HG03378 (cell line): Measurements from ENCODE around the gene PLA2G12A.

Experiments
- ATAC-seq: cut with Tn5 transposase; IDR thresholded peaks from one replicate; pipeline ENCODE4 v1.9.1; 2021; ENCODE audit warnings: mild to moderate bottlenecking, moderate library complexity; ENCODE audit not compliant: unreplicated experiment

The PLA2G12A gene

DNA sequence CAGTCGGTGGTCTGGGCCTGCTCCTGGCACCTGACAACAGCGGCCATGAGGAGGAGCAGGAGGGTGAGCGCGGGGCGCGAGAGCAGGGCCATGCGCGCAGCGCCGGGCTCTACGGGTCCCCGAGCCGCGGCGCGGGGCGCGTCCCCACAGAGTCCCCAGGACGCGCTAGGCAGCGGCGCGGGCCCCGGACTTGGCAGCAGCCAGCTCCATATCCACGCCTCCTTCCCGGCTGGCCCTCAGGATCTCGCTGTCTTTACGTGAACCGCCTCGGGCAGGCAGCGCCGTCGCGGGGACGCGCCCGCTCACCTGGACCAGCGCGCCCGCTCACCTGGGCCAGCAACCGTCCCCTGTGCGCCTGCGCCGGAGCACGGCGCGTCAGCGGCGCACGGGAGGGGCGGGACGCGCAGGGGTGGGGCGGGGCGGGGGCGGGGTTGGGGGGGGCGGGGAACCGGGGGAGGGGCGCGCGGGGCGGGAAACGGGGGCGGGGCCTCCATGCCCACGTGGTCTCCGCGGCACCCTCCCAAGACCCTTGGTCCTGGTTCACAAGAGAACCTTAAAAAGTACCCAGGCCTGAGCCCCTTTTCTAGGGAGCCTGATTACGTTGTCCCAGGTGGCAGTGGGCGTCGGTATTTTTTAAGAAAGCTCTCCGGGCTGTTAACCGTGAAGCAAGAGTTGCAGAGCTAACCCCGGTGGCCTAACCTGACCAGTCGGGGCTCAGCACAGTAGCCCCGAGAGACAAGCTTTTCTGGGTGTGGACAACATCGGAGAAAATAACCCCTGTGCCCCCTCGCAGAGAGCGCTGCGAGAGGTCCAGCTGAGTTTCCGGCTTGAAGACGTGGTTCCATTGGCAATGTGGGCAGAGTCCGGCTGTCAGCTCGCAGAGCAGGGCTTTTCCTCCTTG lies at the start of gene PLA2G12A:
Gene PLA2G12A, minus strand, starts transcription at position 353 of the 901 bp plus-strand sequence. Its CDS starts 261 bp downstream, at position 92.
- peak; percentile 66 for ATAC-seq

DNA sequence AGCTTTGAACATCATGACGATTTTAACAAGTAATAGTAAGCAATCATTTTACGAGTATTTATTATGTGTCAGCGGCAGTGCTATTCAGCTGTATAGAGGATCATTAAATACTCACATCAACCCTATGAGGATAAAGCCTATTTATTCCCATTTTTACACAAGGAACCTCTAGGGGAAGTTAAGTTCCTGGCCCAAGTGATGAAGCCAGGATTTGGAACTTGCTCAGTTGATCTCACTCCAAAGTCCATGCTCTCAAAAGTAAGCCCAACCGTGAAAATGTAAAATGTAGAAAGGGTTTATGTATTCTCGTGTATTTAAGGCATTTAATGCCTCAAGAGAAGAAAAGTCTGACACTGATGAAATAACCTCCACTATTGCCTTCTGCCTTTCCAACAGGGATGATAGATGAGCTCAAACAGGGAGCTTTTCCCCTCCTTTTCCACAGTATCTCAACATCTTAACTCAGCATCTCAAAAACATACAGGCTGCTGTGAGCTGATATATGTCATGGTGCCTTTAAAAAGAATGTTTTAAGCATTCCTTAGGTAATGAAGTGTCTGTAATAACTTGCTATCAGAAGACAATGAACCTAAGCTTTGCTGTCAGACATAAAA lies 35.0 kb upstream of the PLA2G12A start:
- ATAC-seq: no peak

DNA sequence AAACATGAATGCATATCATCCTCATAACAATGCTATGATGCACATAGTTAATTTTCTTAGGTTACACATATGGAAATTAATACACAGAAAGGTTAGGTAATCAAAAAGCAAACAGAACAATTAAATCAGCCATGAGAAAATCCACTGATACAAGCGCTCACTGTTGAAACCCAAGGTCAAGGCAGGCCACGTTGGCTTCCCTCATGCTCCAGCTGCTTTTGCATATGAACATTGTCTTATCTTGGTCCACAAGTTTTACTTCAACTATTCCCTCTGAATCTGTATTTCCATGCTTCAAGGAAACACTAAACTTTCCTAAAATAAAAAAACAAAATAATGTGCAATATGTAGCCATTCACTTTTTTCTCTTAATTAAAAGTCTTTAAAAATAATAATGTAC lies 34.5 kb upstream of the PLA2G12A start:
- ATAC-seq: no peak

DNA sequence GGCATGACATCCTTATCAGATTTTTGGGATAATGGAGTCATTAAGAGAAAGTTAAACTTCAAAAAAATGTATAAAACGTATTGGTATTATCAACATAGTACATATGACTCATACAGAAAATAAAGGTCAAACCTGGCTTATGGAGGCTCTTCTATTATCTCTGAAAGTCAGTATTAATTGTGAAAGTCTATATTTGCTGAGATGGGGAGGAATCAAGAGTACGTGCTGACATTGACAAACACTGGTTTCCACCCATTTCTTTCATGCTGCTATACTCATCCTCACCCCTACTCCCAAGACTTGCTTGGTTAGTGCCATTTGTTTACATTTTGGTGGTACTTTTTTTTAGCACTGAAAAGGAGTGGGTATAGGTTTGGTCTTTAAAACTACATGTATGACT lies 30.8 kb upstream of the PLA2G12A start:
- no peak for ATAC-seq

DNA sequence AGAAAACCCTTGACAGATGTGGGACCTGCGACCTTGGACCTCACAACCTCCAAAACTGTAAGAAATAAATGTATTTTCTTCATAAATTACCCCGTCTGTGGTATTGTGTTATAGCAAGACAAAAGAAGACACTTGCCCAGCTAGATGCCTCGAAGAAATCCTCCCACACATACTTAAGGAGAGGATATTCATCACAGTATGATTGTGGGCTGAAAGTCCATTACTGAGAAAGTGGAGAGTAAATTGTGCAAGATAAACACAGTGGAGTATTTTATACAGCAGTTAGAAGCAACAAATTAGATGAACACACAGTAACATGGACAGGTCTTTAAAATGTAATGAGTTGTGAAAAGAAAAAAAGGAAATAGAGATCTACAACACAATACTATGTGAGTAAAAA lies 25.8 kb upstream of the PLA2G12A start:
- no peak for ATAC-seq

DNA sequence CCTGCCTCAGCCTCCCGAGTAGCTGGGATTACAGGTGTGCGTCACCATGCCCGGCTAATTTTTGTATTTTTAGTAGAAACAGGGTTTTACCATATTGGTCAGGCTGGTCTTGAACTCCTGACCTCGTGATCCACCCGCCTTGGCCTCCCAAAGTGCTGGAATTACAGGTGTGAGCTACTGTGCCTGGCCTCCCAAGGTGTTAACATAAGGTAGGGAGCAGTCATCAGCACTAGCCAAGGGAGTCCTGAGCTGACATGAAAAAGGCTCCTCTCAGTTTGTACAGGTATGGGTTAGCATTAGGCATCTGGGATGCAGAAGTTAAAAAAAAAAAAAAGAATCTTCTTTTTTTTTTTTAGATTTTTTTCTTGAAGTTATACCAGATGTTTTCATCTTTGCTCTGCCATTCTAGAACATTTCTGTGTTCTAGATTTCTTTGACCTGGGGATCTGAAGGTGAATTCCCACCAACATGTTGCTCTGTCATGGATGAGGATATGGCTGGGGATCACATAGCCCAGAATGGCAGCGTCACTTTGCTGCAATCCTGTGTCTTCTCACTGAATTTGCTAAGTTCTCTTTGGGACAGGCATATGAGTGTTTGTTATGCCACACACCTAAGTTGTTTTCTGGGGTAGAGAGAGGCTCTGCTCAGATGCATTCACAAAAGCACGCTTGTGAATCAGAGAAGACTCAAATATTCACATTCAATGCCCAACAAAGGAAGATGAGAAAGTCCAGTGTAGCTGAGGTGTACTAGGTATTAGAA lies 24.4 kb upstream of the PLA2G12A start:
- no peak for ATAC-seq

DNA sequence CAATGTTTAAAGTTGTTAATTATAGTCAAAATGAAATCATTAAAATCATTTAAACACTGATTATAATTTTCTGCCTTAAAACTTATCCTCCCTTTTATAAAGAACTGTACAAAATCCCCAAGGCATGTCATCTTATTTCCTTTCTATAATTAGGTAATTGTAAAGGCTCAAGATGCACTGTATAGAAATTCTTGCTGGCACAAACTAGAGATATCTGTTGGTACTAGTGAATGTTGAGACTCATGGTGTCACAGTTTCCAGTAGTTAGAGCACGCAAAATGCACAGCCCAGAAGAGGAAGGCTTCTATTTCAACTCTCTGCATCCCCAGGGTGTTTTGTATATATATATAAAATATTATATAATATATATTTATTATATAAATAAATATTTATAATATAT lies 22.7 kb upstream of the PLA2G12A start:
- no peak for ATAC-seq

DNA sequence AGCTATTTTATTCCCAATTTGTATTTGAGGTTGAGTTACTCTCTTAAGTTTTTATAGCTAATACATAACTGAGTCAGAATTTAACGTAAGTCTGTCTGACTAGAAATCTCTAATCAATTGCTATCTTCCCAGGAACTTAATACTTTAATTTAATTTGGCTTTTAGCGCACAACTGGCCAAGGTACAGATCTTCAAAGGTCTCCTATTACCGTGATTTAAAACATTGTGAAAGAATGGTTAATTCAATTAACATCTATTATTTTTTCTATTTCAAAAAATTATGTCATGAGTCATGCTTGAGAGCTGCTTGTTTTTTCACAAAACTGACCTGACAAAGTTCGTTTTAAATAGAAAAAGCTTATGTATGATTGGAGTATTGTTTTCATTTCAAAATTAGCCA lies 22.0 kb upstream of the PLA2G12A start:
- ATAC-seq: no peak

DNA sequence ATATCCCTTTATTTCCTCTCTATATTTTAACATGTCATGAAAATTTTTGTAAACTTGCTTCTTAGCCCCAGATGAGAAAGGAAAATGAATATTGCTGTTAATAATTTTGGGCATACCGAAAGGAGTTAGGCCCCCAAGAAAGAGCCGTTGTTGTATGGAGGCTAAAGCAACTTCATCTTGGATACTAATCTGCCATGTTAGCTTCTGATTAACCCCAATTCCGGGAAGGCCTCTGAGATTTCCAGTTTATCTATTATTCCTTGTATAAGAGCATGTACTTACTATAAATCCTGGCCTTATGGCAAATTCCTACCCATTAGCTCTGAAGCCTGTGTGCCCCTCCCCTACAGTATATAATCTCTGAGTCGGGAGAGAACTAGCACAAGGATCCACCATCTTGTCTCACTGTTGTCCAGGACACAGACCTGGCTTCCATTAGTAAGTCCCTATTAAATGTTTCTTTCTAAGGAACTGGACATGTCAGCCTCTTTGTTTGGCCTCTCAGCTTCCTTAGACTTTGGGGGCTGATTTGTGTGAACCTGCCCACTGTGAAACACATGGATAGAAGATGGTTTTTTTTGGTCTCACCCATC lies 20.9 kb upstream of the PLA2G12A start:
- no peak for ATAC-seq

DNA sequence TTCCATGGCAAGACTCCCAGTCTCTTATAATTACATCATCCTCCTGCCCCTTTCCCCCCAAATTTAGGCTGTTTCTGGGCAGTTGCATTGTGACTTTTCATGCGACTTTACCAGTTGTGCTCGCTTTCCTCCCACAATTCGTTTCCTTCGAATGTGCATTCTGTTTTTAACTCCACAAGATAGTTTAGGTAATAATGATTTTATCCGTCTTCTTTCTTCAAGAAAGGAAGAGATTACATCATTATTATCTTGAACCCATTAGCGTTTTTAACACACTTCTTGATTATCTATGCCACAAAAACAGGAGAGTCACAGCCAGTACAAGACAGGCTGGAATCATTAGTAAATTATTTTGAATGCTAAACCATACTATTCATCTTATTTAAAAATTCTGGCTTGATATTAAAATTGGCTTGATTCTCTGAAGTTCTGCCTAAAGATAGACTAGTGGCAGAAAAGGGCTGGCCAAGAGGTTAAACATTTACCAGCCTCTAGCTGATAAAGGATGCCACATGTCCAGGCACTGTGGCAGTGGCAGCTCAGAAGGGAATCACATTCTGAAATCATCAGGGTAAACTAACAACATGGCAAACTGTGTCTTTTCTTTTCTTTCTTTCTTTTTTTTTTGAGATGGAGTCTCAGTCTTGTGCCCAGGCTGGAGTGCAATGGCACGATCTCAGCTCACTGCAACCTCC lies 19.7 kb upstream of the PLA2G12A start:
- no peak for ATAC-seq

DNA sequence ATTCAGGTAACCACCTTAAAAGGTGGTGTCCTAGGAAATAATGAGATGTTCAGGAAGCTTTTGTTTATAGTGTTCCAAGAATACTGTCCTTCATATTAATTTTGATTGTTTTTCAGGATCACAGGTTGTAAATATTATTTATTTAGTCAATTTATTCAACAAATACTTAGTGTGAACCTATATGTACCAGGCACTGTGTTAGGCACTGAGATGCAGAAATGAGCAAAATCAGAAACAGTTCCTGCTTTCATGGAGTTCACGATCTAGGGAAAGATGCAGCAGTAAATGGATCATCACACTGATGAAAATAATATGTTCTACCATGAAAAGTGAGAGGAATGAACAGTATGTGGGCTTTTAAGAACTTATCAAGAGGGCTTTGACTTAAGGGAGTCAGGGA lies 18.2 kb upstream of the PLA2G12A start:
- no peak for ATAC-seq

DNA sequence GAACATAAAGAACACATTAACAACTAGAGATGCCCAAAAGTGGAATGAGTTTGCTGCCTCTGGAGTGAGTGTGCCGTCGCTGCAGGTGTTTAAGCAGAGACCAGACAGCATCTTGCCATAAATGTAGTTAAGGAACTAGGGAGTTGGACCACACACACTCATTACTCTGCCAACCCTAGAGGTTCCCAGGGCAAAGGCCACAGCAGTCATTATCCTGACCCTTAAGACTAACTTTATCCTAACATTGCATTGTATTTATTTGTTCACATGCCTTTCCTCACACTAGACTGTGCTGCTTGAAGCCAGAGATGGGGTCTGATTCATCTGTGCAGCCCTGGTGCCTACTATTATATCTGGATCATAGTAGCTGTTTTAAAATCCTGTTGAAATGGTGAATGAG lies 16.9 kb upstream of the PLA2G12A start:
- ATAC-seq: no peak

DNA sequence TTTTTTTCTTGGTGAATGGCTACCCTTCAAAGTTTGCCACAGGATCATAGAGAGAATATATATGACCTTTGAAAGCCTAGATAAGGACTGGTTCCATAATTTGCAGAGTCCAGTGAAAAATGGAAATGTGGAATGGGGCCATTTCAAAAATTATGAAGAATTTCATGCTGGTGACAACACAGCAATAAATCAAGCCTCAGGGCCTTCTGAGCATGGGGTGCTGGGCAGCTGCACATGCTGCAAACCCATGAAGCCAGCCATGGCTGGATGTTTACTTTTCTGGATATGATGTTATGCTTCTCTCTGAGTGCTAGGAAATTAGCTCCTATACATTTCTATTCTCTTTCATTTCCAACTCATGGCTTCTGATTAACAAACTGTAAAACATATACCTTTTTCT lies 16.0 kb upstream of the PLA2G12A start:
- ATAC-seq: no peak

DNA sequence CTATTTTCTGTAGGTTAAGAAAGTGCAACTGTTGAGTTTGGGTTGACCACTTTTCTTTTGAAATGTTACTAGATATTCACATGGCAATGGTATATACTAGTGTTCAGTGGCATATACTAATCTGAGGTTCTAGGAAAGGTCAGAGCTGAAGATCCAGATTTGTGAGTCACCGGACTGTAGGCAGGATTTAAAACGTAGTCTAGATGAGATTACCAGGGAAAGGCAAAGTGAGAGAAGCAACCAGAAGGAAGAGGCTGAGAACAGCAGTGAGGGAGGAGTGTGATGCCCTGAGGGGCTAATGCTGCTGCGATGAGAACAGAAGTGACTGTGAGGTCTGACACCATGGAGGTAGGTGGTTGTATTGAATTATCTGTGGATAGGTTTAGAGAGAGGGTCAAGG lies 9.7 kb upstream of the PLA2G12A start:
- no peak for ATAC-seq

DNA sequence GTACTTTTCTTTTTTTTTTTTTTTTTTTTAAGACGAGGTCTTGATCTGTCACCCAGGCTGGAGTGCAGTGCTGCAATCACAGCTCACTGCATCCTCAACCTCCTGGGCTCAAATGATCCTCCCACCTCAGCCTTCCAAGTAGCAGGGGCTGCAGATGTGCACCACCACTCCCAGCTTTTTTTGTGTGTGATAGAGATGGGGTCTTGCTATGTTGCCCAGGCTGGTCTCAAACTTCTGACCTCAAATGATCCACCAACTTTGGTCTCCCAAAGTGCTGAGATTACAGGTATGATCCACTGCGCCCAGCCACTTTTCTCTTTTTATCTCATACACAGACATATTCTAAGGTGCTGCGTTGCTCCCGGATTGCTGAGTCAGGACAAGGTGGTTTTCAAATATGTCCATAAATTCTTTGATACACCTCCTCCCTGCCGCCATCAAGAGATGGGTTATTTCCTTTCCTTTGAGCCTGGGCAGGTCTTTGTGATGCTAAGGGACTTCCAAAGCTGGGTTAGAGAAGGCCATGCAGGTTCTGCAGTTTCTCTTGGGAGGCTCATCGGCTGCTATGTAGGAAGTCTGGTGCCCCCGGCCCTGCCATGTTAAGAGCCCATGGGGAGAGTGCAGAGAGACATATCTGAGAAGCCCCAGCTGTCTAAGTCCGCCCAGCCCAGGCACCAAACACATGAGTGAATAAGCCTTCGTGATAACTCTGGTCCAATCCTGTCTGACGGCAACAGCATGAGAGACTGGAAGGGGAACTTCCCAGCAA lies 8.4 kb upstream of the PLA2G12A start:
- ATAC-seq: no peak

DNA sequence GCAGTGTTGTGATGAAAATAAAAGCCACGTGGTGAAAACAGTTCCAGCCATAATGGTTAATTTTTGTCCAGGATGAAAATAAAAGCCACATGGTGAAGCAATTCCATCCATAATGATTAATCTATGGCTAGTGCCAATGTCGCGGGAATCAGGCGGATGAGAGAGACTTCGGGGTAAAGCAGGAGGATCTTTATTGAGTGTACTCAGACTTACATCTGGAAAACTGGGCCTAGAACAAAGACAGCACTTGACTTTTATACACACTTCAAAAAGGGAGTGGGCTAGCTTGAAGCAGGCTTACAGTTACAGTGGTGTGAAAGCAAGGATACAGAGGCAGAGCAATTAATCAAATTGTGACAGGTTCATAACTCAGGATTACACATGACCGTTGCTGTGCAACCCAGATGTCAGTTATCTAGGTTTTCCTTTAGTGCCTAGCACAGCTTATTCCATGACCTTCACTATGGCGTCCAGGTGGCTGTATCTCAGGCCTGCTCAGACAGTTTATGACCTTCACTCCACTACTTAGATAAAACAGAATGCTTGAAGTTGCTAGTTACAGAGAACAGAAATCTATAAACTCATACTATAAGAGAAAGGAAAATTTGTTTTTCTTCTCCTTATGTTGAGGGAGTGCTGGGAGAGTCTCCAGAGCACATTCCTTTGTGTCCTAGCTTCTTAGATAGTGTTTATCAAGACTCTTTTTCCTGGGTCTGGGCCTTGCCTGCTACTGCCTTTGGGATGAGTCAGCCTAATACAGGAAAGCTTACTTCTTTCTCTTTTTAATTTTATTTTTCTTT lies 5.9 kb upstream of the PLA2G12A start:
- ATAC-seq: no peak

DNA sequence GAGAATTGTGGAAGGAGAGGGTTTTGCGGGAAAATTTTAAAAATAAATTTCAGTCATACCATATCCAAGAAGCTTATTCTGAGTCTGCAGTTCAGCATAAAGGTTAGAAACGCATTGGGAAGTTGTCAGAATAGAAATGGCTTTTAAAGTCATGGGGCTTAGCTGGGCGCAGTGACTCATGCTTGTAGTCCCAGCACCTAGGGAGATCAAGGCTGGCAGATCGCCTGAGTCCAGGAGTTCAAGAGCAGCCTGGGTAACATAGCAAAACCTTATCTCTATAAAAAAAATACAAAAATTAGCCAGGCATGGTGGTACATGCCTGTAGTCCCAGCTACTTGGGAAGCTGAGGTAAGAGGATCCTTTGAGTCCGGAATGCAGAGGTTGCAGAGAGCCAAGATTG lies 3.9 kb upstream of the PLA2G12A start:
- ATAC-seq: no peak

DNA sequence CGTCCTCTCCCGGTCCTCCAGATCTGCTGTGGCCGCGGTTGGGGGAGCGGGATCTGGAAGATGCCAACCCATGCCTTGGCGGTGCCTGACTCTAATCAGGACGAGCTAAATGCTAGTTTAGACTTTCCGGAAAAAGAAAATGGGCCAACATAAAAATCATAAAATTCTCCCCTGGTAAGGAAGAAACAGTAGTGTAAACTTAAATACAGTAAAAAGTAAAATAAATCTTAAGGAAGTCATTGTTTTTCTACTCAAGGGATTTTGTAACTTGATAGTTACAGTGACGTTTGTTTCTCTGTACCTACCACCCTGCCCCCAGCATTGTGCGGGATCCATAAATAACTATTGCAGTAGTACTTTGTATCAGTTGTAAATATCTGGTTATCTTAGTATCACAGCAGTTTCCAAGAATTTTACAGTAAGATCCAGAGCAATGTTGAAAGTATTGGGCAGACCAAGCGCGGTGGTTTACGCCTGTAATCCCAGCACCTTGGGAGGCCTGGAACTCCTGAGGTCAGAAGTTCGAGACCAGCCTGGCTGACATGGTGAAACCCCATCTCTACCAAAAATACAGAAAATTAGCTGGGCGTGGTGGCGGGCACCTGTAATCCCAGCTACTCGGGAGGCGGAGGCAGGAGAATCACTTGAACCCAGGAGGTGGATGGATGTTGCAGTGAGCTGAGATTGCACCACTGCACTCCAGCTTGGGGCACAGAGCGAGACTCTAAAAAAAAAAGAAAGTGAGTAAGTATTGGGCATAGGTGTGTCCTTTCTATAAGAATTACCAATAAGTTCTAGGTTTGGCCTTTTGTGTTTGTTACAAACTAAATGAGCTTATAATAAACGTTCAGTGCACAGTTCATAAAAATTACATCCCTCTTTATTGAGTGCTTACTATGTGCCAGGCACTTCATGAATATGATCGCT lies 1.0 kb upstream of the PLA2G12A start:
- ATAC-seq: no peak
